Ovary (tissue), 3 donors: ENCODE data around the gene PGA3.
"Not testable (repeated sequence)": the region's sequence is repeated elsewhere in the genome, so short reads cannot be mapped to it uniquely, and the experiment has no call there.

ENCODE experiments used
- CTCF ChIP-seq, 3 donors: fragments of 450-650 bp in 2 of 3; fragments of 200-600 bp in 1 of 3; IDR thresholded peaks; one replicate each; pipeline versions ENCODE4 v1.5.1 to v1.8.0; 2016 to 2022; ENCODE audit warnings: antibody characterized with exemption in 3 of 3, mild to moderate bottlenecking in 1 of 3
- EP300 ChIP-seq: sonication (generic); formaldehyde crosslinking; IDR thresholded peaks from one replicate; pipeline ENCODE4 v1.6.1; 2017; ENCODE audit warnings: antibody characterized with exemption
- POLR2A ChIP-seq: fragments of 450-650 bp; IDR thresholded peaks from one replicate; pipeline ENCODE4 v1.6.1; 2017; ENCODE audit warnings: antibody characterized with exemption, mild to moderate bottlenecking, moderate library complexity
- donor health status: DM: no; HTN: no; CAD: no.

GRCh38 chr11:61203873-61204272 is 558 bp downstream of the PGA3 start:
- not testable (repeated sequence) for TF ChIP-seq POLR2A; CTCF (IDR thresholded peaks at IDR 0.05); EP300
